HG02973 (cell line): ENCODE results near the gene AGBL4.

Experiments used
- ATAC-seq: cut with Tn5 transposase; IDR thresholded peaks from one replicate; pipeline ENCODE4 v1.9.1; 2021; ENCODE audit warnings: moderate library complexity; ENCODE audit not compliant: unreplicated experiment

The AGBL4 gene

GRCh38 chr1:49197081-49197480 is 826.7 kb downstream of the AGBL4 start:
- ATAC-seq = no peak

GRCh38 chr1:49190138-49190537 is 833.6 kb downstream of the AGBL4 start:
- ATAC-seq = no peak

GRCh38 chr1:49187056-49187455 is 836.7 kb downstream of the AGBL4 start:
- no peak for ATAC-seq

GRCh38 chr1:49185450-49185980 is 838.2 kb downstream of the AGBL4 start:
- ATAC-seq = no peak

GRCh38 chr1:49183489-49183888 is 840.3 kb downstream of the AGBL4 start:
- ATAC-seq = no peak

- no peak for ATAC-seq
Observed at GRCh38 chr1:49181033-49181432, 842.7 kb downstream of the AGBL4 start.

GRCh38 chr1:49171941-49172593 is 851.7 kb downstream of the AGBL4 start:
- no peak for ATAC-seq

- no peak for ATAC-seq
Observed at GRCh38 chr1:49166031-49166430, 857.7 kb downstream of the AGBL4 start.

- no peak for ATAC-seq
Observed at GRCh38 chr1:49163031-49163430, 860.7 kb downstream of the AGBL4 start.

GRCh38 chr1:49160677-49161076 is 863.1 kb downstream of the AGBL4 start:
- ATAC-seq = no peak

GRCh38 chr1:49136738-49137251 is 887.0 kb downstream of the AGBL4 start:
- ATAC-seq = no peak

GRCh38 chr1:49125746-49126145 is 898.0 kb downstream of the AGBL4 start:
- no peak for ATAC-seq

GRCh38 chr1:49111931-49112330 is 911.8 kb downstream of the AGBL4 start:
- ATAC-seq = no peak

- no peak for ATAC-seq
Observed at GRCh38 chr1:49106445-49106844, 917.3 kb downstream of the AGBL4 start.

- no peak for ATAC-seq
Observed at GRCh38 chr1:49104575-49104974, 919.2 kb downstream of the AGBL4 start.

GRCh38 chr1:49102752-49103151 is 921.0 kb downstream of the AGBL4 start:
- peak; percentile 61 for ATAC-seq

GRCh38 chr1:49098866-49099265 is 924.9 kb downstream of the AGBL4 start:
- no peak for ATAC-seq

- no peak for ATAC-seq
Observed at GRCh38 chr1:49086327-49086726, 937.4 kb downstream of the AGBL4 start.

- ATAC-seq = no peak
Observed at GRCh38 chr1:49085079-49085478, 938.7 kb downstream of the AGBL4 start.

GRCh38 chr1:49060766-49061165 is 963.0 kb downstream of the AGBL4 start:
- no peak for ATAC-seq

- no peak for ATAC-seq
Observed at GRCh38 chr1:49059087-49059486, 964.7 kb downstream of the AGBL4 start.

- no peak for ATAC-seq
Observed at GRCh38 chr1:49052102-49052501, 971.7 kb downstream of the AGBL4 start.

- ATAC-seq = no peak
Observed at GRCh38 chr1:49051647-49052046, 972.1 kb downstream of the AGBL4 start.
